ENCODE data around the gene IFIT3. TPM values are rescaled to one million over a fixed set of nuclear protein-coding genes. Genes with fewer than 3 reads are reported as not detected.

IFIT3 gene
- total RNA-seq, 2 experiments from 2014 or later = 0.17 to 0.35 TPM

GRCh38 chr10:89338713-89339112 lies 10.9 kb downstream of the IFIT3 start:
- BruUV-seq (replicated peaks) = no TSS peak
- ChIA-PET CTCF (ENCODE audit: unreplicated experiment) (no interaction called here), POLR2A (interaction anchor here (0.6 kb wide), 1 partner anchor 50 kb away, joined by 3 read pairs; no protein-coding TSS in a partner anchor)
- Histone ChIP-seq H3K9me2 (ENCODE audit: insufficient read depth, low read length) (no peaks in the 10 kb centered on the region), H3K36me3 (ENCODE audit: insufficient read depth, low read length) (no peaks in the 10 kb centered on the region), H2AFZ (ENCODE audit: low read length) (no peak overlapping the region), H3K4me1 (ENCODE audit: insufficient read depth, low read length, poor library complexity, severe bottlenecking) (peaks cover 5% of the 10 kb centered on the region), H3K4me2 (ENCODE audit: low read length) (no peak overlapping the region), H3K79me2 (ENCODE audit: insufficient read depth, low read depth, low read length) (no peaks in the 10 kb centered on the region), H3K9me3 (ENCODE audit: low read length) (no peaks in the 10 kb centered on the region), H4K20me1 (ENCODE audit: insufficient read depth, low read length) (no peaks in the 10 kb centered on the region), H3K4me3 (ENCODE audit: low read depth, low read length, poor library complexity, severe bottlenecking) (no peak overlapping the region), H3K27ac (ENCODE audit: low read depth, low read length, poor library complexity, severe bottlenecking) (no peak overlapping the region)
- no peak for DNase-seq (ENCODE audit: low spot score)
- intact Hi-C loops (cut with micrococcal nuclease; ENCODE audit: unreplicated experiment) = no loop called here
- no peak for TF ChIP-seq EZH2phosphoT487 (IDR thresholded peaks at IDR 0.05; ENCODE audit: borderline replicate concordance, low read depth, low read length)
- no peak for TF ChIP-seq CTCF (conservative IDR thresholded peaks at IDR 0.05; ENCODE audit: low read length)

DNA sequence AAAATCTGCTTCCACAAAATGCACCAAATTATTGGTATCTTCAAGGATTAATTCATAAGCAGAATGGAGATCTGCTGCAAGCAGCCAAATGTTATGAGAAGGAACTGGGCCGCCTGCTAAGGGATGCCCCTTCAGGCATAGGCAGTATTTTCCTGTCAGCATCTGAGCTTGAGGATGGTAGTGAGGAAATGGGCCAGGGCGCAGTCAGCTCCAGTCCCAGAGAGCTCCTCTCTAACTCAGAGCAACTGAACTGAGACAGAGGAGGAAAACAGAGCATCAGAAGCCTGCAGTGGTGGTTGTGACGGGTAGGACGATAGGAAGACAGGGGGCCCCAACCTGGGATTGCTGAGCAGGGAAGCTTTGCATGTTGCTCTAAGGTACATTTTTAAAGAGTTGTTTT lies 12.1 kb downstream of the IFIT3 start:
- Histone ChIP-seq H3K36me3 (ENCODE audit: insufficient read depth, low read length) (no peaks in the 10 kb centered on the region), H3K9me2 (ENCODE audit: insufficient read depth, low read length) (no peaks in the 10 kb centered on the region), H3K27ac (ENCODE audit: low read depth, low read length, poor library complexity, severe bottlenecking) (no peak overlapping the region), H2AFZ (ENCODE audit: low read length) (no peak overlapping the region), H3K4me3 (ENCODE audit: low read depth, low read length, poor library complexity, severe bottlenecking) (no peak overlapping the region), H3K4me2 (ENCODE audit: low read length) (no peak overlapping the region), H3K79me2 (ENCODE audit: insufficient read depth, low read depth, low read length) (no peaks in the 10 kb centered on the region), H3K9me3 (ENCODE audit: low read length) (no peaks in the 10 kb centered on the region), H3K4me1 (ENCODE audit: insufficient read depth, low read length, poor library complexity, severe bottlenecking) (no peaks in the 10 kb centered on the region), H4K20me1 (ENCODE audit: insufficient read depth, low read length) (no peaks in the 10 kb centered on the region)
- ChIA-PET POLR2A (no interaction called here), CTCF (ENCODE audit: unreplicated experiment) (no interaction called here)
- TF ChIP-seq EZH2phosphoT487 (IDR thresholded peaks at IDR 0.05; ENCODE audit: borderline replicate concordance, low read depth, low read length) (no peak), CTCF (conservative IDR thresholded peaks at IDR 0.05; ENCODE audit: low read length) (no peak)
- intact Hi-C loops (cut with micrococcal nuclease; ENCODE audit: unreplicated experiment) = no loop called here
- BruUV-seq (replicated peaks) = no TSS peak
- DNase-seq (ENCODE audit: low spot score) = no peak

GRCh38 chr10:89341649-89342048 lies 13.9 kb downstream of the IFIT3 start:
- no peaks in the 10 kb centered on the region for H3K36me3 ChIP-seq (ENCODE audit: insufficient read depth, low read length)
- no peaks in the 10 kb centered on the region for H3K79me2 ChIP-seq (ENCODE audit: insufficient read depth, low read depth, low read length)
- no peak overlapping the region for H2AFZ ChIP-seq (ENCODE audit: low read length)
- BruUV-seq (replicated peaks) = no TSS peak
- intact Hi-C loops (cut with micrococcal nuclease; ENCODE audit: unreplicated experiment) = no loop called here
- H3K9me3 ChIP-seq (ENCODE audit: low read length) = no peaks in the 10 kb centered on the region
- CTCF ChIA-PET (ENCODE audit: unreplicated experiment) = no interaction called here
- no peaks in the 10 kb centered on the region for H4K20me1 ChIP-seq (ENCODE audit: insufficient read depth, low read length)
- H3K4me2 ChIP-seq (ENCODE audit: low read length) = no peak overlapping the region
- TF ChIP-seq CTCF (conservative IDR thresholded peaks at IDR 0.05; ENCODE audit: low read length) (no peak), EZH2phosphoT487 (IDR thresholded peaks at IDR 0.05; ENCODE audit: borderline replicate concordance, low read depth, low read length) (no peak)
- H3K27ac ChIP-seq (ENCODE audit: low read depth, low read length, poor library complexity, severe bottlenecking) = no peak overlapping the region
- POLR2A ChIA-PET = no interaction called here
- no peak overlapping the region for H3K4me3 ChIP-seq (ENCODE audit: low read depth, low read length, poor library complexity, severe bottlenecking)
- DNase-seq (ENCODE audit: low spot score) = no peak
- no peaks in the 10 kb centered on the region for H3K9me2 ChIP-seq (ENCODE audit: insufficient read depth, low read length)
- no peaks in the 10 kb centered on the region for H3K4me1 ChIP-seq (ENCODE audit: insufficient read depth, low read length, poor library complexity, severe bottlenecking)
